ENCODE measurements around the gene AHSP. TPM values are rescaled to one million over a fixed set of nuclear protein-coding genes. Genes with fewer than 3 reads are reported as not detected.

AHSP gene
- total and polyA plus RNA-seq, 10 of the 15 experiments (the other 5 are each of a cell fraction or from before 2014, with no cell fraction given), result not detected

DNA sequence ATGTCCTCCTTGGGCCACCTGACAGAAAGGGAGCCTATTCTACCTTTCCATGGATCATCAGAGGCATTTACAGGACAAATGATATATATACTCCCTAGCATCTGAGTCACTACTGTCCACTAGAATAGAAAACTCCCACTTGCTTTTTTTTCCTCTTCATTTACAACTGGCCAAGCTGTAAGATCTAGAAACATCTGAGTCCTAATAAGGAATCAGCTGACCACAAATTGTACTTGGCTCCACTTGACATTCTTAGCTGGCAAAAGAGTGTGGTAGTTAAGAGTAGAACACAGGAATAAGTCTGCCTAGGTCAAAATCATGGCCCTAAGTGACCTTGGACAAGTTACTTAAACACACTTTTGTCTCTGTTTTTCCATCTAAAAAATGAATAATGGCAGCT, 24.7 kb upstream of the AHSP start:
- POLR2A ChIA-PET, result no interaction called here
- no peak for TF ChIP-seq SMAD1 (IDR thresholded peaks at IDR 0.05; ENCODE audit: low read depth, partially characterized antibody)
- TF ChIP-seq E2F8 (IDR thresholded peaks at IDR 0.05; ENCODE audit: low read depth, partially characterized antibody), result no peak
- no peak for TF ChIP-seq SP1 (IDR thresholded peaks at IDR 0.05; ENCODE audit: low read depth, low read length)
- no peak for TF ChIP-seq KLF5 (IDR thresholded peaks at IDR 0.05; ENCODE audit: partially characterized antibody)
- no peak for TF ChIP-seq NR2C1 (IDR thresholded peaks at IDR 0.05)
- TF ChIP-seq SMARCA5 (IDR thresholded peaks at IDR 0.05), result no peak
- TF ChIP-seq, protein P1, sequence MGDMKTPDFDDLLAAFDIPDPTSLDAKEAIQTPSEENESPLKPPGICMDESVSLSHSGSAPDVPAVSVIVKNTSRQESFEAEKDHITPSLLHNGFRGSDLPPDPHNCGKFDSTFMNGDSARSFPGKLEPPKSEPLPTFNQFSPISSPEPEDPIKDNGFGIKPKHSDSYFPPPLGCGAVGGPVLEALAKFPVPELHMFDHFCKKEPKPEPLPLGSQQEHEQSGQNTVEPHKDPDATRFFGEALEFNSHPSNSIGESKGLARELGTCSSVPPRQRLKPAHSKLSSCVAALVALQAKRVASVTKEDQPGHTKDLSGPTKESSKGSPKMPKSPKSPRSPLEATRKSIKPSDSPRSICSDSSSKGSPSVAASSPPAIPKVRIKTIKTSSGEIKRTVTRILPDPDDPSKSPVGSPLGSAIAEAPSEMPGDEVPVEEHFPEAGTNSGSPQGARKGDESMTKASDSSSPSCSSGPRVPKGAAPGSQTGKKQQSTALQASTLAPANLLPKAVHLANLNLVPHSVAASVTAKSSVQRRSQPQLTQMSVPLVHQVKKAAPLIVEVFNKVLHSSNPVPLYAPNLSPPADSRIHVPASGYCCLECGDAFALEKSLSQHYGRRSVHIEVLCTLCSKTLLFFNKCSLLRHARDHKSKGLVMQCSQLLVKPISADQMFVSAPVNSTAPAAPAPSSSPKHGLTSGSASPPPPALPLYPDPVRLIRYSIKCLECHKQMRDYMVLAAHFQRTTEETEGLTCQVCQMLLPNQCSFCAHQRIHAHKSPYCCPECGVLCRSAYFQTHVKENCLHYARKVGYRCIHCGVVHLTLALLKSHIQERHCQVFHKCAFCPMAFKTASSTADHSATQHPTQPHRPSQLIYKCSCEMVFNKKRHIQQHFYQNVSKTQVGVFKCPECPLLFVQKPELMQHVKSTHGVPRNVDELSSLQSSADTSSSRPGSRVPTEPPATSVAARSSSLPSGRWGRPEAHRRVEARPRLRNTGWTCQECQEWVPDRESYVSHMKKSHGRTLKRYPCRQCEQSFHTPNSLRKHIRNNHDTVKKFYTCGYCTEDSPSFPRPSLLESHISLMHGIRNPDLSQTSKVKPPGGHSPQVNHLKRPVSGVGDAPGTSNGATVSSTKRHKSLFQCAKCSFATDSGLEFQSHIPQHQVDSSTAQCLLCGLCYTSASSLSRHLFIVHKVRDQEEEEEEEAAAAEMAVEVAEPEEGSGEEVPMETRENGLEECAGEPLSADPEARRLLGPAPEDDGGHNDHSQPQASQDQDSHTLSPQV (IDR thresholded peaks at IDR 0.05), result no peak
- no peak for TF ChIP-seq NR2C2 (IDR thresholded peaks at IDR 0.05; ENCODE audit: borderline replicate concordance, control insufficient read depth, insufficient read length, low read depth)
- no peak for TF ChIP-seq PAX5 (IDR thresholded peaks at IDR 0.05; ENCODE audit: borderline replicate concordance, low read depth, low read length)
- TF ChIP-seq, protein P2, sequence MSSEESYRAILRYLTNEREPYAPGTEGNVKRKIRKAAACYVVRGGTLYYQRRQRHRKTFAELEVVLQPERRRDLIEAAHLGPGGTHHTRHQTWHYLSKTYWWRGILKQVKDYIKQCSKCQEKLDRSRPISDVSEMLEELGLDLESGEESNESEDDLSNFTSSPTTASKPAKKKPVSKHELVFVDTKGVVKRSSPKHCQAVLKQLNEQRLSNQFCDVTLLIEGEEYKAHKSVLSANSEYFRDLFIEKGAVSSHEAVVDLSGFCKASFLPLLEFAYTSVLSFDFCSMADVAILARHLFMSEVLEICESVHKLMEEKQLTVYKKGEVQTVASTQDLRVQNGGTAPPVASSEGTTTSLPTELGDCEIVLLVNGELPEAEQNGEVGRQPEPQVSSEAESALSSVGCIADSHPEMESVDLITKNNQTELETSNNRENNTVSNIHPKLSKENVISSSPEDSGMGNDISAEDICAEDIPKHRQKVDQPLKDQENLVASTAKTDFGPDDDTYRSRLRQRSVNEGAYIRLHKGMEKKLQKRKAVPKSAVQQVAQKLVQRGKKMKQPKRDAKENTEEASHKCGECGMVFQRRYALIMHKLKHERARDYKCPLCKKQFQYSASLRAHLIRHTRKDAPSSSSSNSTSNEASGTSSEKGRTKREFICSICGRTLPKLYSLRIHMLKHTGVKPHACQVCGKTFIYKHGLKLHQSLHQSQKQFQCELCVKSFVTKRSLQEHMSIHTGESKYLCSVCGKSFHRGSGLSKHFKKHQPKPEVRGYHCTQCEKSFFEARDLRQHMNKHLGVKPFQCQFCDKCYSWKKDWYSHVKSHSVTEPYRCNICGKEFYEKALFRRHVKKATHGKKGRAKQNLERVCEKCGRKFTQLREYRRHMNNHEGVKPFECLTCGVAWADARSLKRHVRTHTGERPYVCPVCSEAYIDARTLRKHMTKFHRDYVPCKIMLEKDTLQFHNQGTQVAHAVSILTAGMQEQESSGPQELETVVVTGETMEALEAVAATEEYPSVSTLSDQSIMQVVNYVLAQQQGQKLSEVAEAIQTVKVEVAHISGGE (CRISPR knock-in tag; IDR thresholded peaks at IDR 0.05), result no peak
- no peak for TF ChIP-seq MAX (IDR thresholded peaks at IDR 0.05; ENCODE audit: low read depth, low read length)
- no peak for TF ChIP-seq EP300 (IDR thresholded peaks at IDR 0.05; ENCODE audit: borderline replicate concordance in 1 of 2, control insufficient read depth in 1 of 2, low read depth in 2 of 2, low read length in 2 of 2)
- TF ChIP-seq HDGF (IDR thresholded peaks at IDR 0.05), result no peak
- no peak for TF ChIP-seq CBX3 (IDR thresholded peaks at IDR 0.05; ENCODE audit: borderline replicate concordance, low read depth)

More for the DNA sequence above, 24.7 kb upstream of the AHSP start:
- ATAC-seq (no peak), DNase-seq (ENCODE audit: low read depth, low spot score) (no peak), FAIRE-seq (no peak)
- no peak overlapping the region for H2AFZ ChIP-seq (ENCODE audit: control insufficient read depth, low read depth, low read length)
- H4K20me1 ChIP-seq (ENCODE audit: control insufficient read depth, insufficient read depth), result no peaks in the 10 kb centered on the region
- BruUV-seq (replicated peaks), result no TSS peak
- no peak overlapping the region for H3K4me2 ChIP-seq (ENCODE audit: control insufficient read depth, insufficient read depth)
- H3K79me2 ChIP-seq (ENCODE audit: control insufficient read depth, insufficient read depth, low read length), result peaks cover 13% of the 10 kb centered on the region
- no peaks in the 10 kb centered on the region for H3K27me3 ChIP-seq (replicated peaks in 1 of 2; ENCODE audit: control insufficient read depth in 2 of 2, insufficient read depth in 2 of 2, low read length in 1 of 2)
- no peak overlapping the region for H3K9ac ChIP-seq (ENCODE audit: control insufficient read depth, insufficient read depth, low read length)
- H3K4me3 ChIP-seq, result no peak overlapping the region
- H3K9me3 ChIP-seq (replicated peaks; ENCODE audit: control insufficient read depth, insufficient read depth, low read length), result no peaks in the 10 kb centered on the region
- no peaks in the 10 kb centered on the region; a peak in 1 of 4 replicates for H3K36me3 ChIP-seq (ENCODE audit: control insufficient read depth in 2 of 2, insufficient read depth in 2 of 2, low read length in 1 of 2)
- RAD21 ChIA-PET (ENCODE audit: unreplicated experiment), result no interaction called here
- intact Hi-C loops (cut with micrococcal nuclease; ENCODE audit: unreplicated experiment) (loop anchor here (10.0 kb wide), 1 partner anchor 62 kb away; no protein-coding TSS in a partner anchor), in situ Hi-C loops (cut with MboI) (no loop called here)
- CTCF ChIA-PET, result interaction anchor here (1.8 kb wide), 1 partner anchor 42 kb away, joined by 11 read pairs; no protein-coding TSS in a partner anchor
- no peak overlapping the region for H3K27ac ChIP-seq (ENCODE audit: control insufficient read depth, insufficient read depth)
- SMC1A ChIA-PET (ENCODE audit: uncharacterized antibody, unreplicated experiment), result interaction anchor here (1.0 kb wide), 1 partner anchor 365 kb away, joined by 3 read pairs; no protein-coding TSS in a partner anchor
- peaks cover 14% of the 10 kb centered on the region for H3K4me1 ChIP-seq (ENCODE audit: control insufficient read depth, insufficient read depth, low read length)

All from GM12878 (cell line).